Endothelial cell of umbilical vein (primary cell): ENCODE measurements around the gene NR2F2. TPM values are rescaled to one million over a fixed set of nuclear protein-coding genes. Genes with fewer than 3 reads are reported as not detected.

Experiments
- BruUV-seq: library from RNA; stranded (reverse); fragments of 400-500 nt; replicated peaks from 2 replicates; lab custom pipeline; 2021; lab: Mats Ljungman, UMichigan
- CTCF ChIA-PET: fragments of 300-600, 350-600 bp; sonication (Branson Sonifier 250); formaldehyde crosslinking; loops from one replicate; lab custom pipeline; 2021; ENCODE audit warnings: antibody characterized with exemption, inconsistent platforms; lab: Charles Lee
- POLR2A ChIA-PET: fragments of 300-600, 350-600 bp; sonication (Branson Sonifier 250); formaldehyde crosslinking; loops from one replicate; lab custom pipeline; 2021; ENCODE audit warnings: antibody characterized with exemption, inconsistent platforms; lab: Charles Lee
- DNase-seq: peaks from one replicate; pipeline ENCODE4 v3.0.0-alpha.2; 2011; ENCODE audit warnings: low read depth, low spot score
- FAIRE-seq: peaks from 2 replicates; lab custom pipeline; 2011; peaks lifted over from hg19 to GRCh38; lab: Jason Lieb, UNC
- H2AFZ ChIP-seq: 2 replicates; pipeline ENCODE4 v1.6.0; 2012; ENCODE audit warnings: low read depth, low read length, control low read depth, inconsistent platforms
- H3K27ac ChIP-seq: 2 replicates; pipeline ENCODE4 v1.5.1; 2011; ENCODE audit warnings: low read depth, mild to moderate bottlenecking, control low read depth, low read length, moderate library complexity; ENCODE audit not compliant: insufficient read depth
- H3K27me3 ChIP-seq, 2 experiments: 2 replicates each; pipeline versions ENCODE4 v1.6.0 to v1.6.1; 2011; ENCODE audit warnings: low read length in 2 of 2, mixed read lengths in 1 of 2; ENCODE audit not compliant: control insufficient read depth in 2 of 2, insufficient read depth in 2 of 2
- H3K36me3 ChIP-seq, 2 experiments: 2 replicates in 1 of 2; 3 replicates in 1 of 2; pipeline ENCODE4 v1.5.1; 2011; ENCODE audit warnings: low read length in 2 of 2, mild to moderate bottlenecking in 1 of 2, moderate library complexity in 1 of 2; ENCODE audit not compliant: control insufficient read depth in 2 of 2, insufficient read depth in 2 of 2; ENCODE audit errors: extremely low read depth in 1 of 2
- H3K4me1 ChIP-seq: 3 replicates; pipeline ENCODE4 v1.5.1; 2011; ENCODE audit warnings: mild to moderate bottlenecking, low read length; ENCODE audit not compliant: control insufficient read depth, insufficient read depth; ENCODE audit errors: extremely low read depth
- H3K4me2 ChIP-seq: 2 replicates; pipeline ENCODE4 v1.6.1; 2011; ENCODE audit warnings: low read length, control low read depth, mixed read lengths; ENCODE audit not compliant: insufficient read depth
- H3K4me3 ChIP-seq, 3 experiments: fragments of 200-600 bp in 1 of 3; sonication (generic), shearing (Covaris generic) in 1 of 3; replicated peaks in 1 of 3; 2 replicates each; pipeline ENCODE4 v1.5.1; 2011 to 2016; ENCODE audit warnings: control low read depth in 3 of 3, low read length in 3 of 3, mild to moderate bottlenecking in 2 of 3, inconsistent platforms in 1 of 3, low read depth in 1 of 3, moderate library complexity in 1 of 3; ENCODE audit not compliant: insufficient read depth in 1 of 3
- H3K79me2 ChIP-seq: 2 replicates; pipeline ENCODE4 v1.6.0; 2012; ENCODE audit warnings: low read length, inconsistent platforms; ENCODE audit not compliant: control insufficient read depth, insufficient read depth
- H3K9ac ChIP-seq: replicated peaks from 2 replicates; pipeline ENCODE3; 2011; ENCODE audit warnings: low read length, control low read depth; ENCODE audit not compliant: insufficient read depth; ENCODE audit errors: extremely low read depth
- H3K9me1 ChIP-seq: replicated peaks from 3 replicates; pipeline ENCODE4 v1.6.0; 2011; ENCODE audit warnings: mild to moderate bottlenecking, low read length; ENCODE audit not compliant: control insufficient read depth, insufficient read depth; ENCODE audit errors: extremely low read depth
- H3K9me3 ChIP-seq: replicated peaks from 2 replicates; pipeline ENCODE4 v1.5.1; 2012; ENCODE audit warnings: low read length, inconsistent platforms; ENCODE audit not compliant: control insufficient read depth, insufficient read depth
- H4K20me1 ChIP-seq: replicated peaks from 2 replicates; pipeline ENCODE3; 2011; ENCODE audit warnings: mild to moderate bottlenecking, low read length; ENCODE audit not compliant: control insufficient read depth, insufficient read depth; ENCODE audit errors: extremely low read depth
- CTCF ChIP-seq, 2 donors: IDR thresholded peaks; 1 replicate in 1 of 2; 2 replicates in 1 of 2; pipeline ENCODE4 v1.5.1; 2011; ENCODE audit warnings: low read length in 2 of 2, mild to moderate bottlenecking in 2 of 2, moderate library complexity in 2 of 2, control low read depth in 1 of 2, inconsistent platforms in 1 of 2, low read depth in 1 of 2; ENCODE audit not compliant: insufficient read depth in 1 of 2; ENCODE audit errors: extremely low read depth in 1 of 2
- EZH2 ChIP-seq: IDR thresholded peaks from 2 replicates; pipeline ENCODE4 v1.6.1; 2012; ENCODE audit warnings: borderline replicate concordance, low read depth, mild to moderate bottlenecking, moderate library complexity, low read length, inconsistent platforms; ENCODE audit not compliant: severe bottlenecking
- FOS ChIP-seq: IDR thresholded peaks from 2 replicates; pipeline ENCODE4 v1.6.1; 2011; ENCODE audit warnings: mild to moderate bottlenecking, low read length, moderate library complexity, borderline replicate concordance; ENCODE audit not compliant: insufficient read depth
- GATA2 ChIP-seq: IDR thresholded peaks from 2 replicates; pipeline ENCODE4 v1.7.0; 2011; ENCODE audit warnings: low read depth, mild to moderate bottlenecking, moderate library complexity, mixed read lengths, low read length; ENCODE audit not compliant: insufficient read length, insufficient read depth
- JUN ChIP-seq: IDR thresholded peaks from 2 replicates; pipeline ENCODE4 v1.6.1; 2011; ENCODE audit warnings: borderline replicate concordance, low read depth; ENCODE audit not compliant: insufficient read length, insufficient read depth
- MAX ChIP-seq: IDR thresholded peaks from 2 replicates; pipeline ENCODE4 v1.6.1; 2011; ENCODE audit not compliant: insufficient read depth, insufficient read length
- MYC ChIP-seq: IDR thresholded peaks from one replicate; pipeline ENCODE4 v1.6.1; 2011; ENCODE audit warnings: mild to moderate bottlenecking, low read depth, low read length
- POLR2A ChIP-seq: IDR thresholded peaks from 2 replicates; pipeline ENCODE4 v1.6.1; 2012; ENCODE audit warnings: low read depth, mild to moderate bottlenecking, control low read depth, low read length
- POLR2AphosphoS5 ChIP-seq: IDR thresholded peaks from 2 replicates; pipeline ENCODE4 v1.6.1; 2012; ENCODE audit warnings: low read depth, mild to moderate bottlenecking, control low read depth, low read length, moderate library complexity; ENCODE audit not compliant: insufficient read depth
- dilution Hi-C: fragments of 300-500 bp; cut with MboI; formaldehyde crosslinking; loops from one replicate; pipeline ENCODE4 v1.15.0; 2019; ENCODE audit warnings: low sequenced_read_pairs; ENCODE audit not compliant: extremely low pct_ligation_motif_present
- intact Hi-C: fragments of 100-400 bp; cut with micrococcal nuclease; formaldehyde crosslinking; loops from one replicate; pipeline ENCODE4 v1.10.0; 2022
- polyA plus RNA-seq, 4 experiments: library from polyadenylated mRNA; depleted of rRNA in 3 of 4; stranded (reverse) in 3 of 4; unstranded in 1 of 4; fragments of >200 nt; gene quantifications; 2 replicates each; pipeline versions ENCODE4 v1.2.1 to v1.2.3, GENCODE V29; 2011 to 2012; ENCODE audit warnings: missing spikeins in 1 of 4
- total RNA-seq: library from RNA; stranded (reverse); gene quantifications from 2 replicates; pipeline ENCODE4 v1.2.3, GENCODE V29; 2021

The NR2F2 gene
- total and polyA plus RNA-seq, 2 donors (not counting 3 experiments of a cell fraction or from before 2014, with no cell fraction given) = 105 to 182 TPM

- H3K4me3 ChIP-seq = no peak overlapping the region
- no peaks in the 10 kb centered on the region for H4K20me1 ChIP-seq
- DNase-seq (no peak), FAIRE-seq (no peak)
- no peaks in the 10 kb centered on the region for H3K79me2 ChIP-seq
- TF ChIP-seq MYC (no peak), GATA2 (no peak), MAX (no peak), JUN (no peak), FOS (no peak)
- POLR2A ChIA-PET = no interaction called here
- no peak overlapping the region for H3K4me2 ChIP-seq
- H3K36me3 ChIP-seq = no peaks in the 10 kb centered on the region
- H3K9me3 ChIP-seq = no peaks in the 10 kb centered on the region
- CTCF ChIA-PET = no interaction called here
- H3K27ac ChIP-seq = no peak overlapping the region
- H3K9me1 ChIP-seq = no peaks in the 10 kb centered on the region
- H3K9ac ChIP-seq = no peak overlapping the region
- dilution Hi-C loops = no loop called here
- intact Hi-C loops = no loop called here
- no peaks in the 10 kb centered on the region for H3K27me3 ChIP-seq
- H3K4me1 ChIP-seq = no peaks in the 10 kb centered on the region
- BruUV-seq = no TSS peak
- H2AFZ ChIP-seq = no peak overlapping the region
Observed at GRCh38 chr15:96304839-96305238, 25.7 kb upstream of the NR2F2 start.

GRCh38 chr15:96306321-96306720, 24.2 kb upstream of the NR2F2 start:
- intact Hi-C loops = no loop called here
- no peak for FAIRE-seq

More at GRCh38 chr15:96306321-96306720, 24.2 kb upstream of the NR2F2 start:
- H3K4me2 ChIP-seq = no peak overlapping the region
- H4K20me1 ChIP-seq = no peaks in the 10 kb centered on the region
- no peaks in the 10 kb centered on the region for H3K27me3 ChIP-seq
- no peak overlapping the region for H3K9ac ChIP-seq
- CTCF ChIA-PET = interaction anchor here (1.1 kb wide), 1 partner anchor 13 kb away, joined by 3 read pairs; no protein-coding TSS in a partner anchor
- no peak for DNase-seq
- no peaks in the 10 kb centered on the region for H3K36me3 ChIP-seq
- TF ChIP-seq CTCF (IDR thresholded peaks at IDR 0.05; ENCODE audit: extremely low read depth in 1 of 2, insufficient read depth in 1 of 2, low read depth in 1 of 2, low read length in 2 of 2) = no peak
- TF ChIP-seq FOS = no peak
- no peak for TF ChIP-seq POLR2AphosphoS5
- no peak for TF ChIP-seq MYC
- no peak for TF ChIP-seq POLR2A
- no peak for TF ChIP-seq MAX
- TF ChIP-seq JUN = no peak
- no peak for TF ChIP-seq GATA2
- TF ChIP-seq EZH2 = no peak
- H3K4me1 ChIP-seq = no peaks in the 10 kb centered on the region
- POLR2A ChIA-PET = interaction anchor here (0.7 kb wide), 1 partner anchor 502 kb away, joined by 6 read pairs; no protein-coding TSS in a partner anchor
- H3K4me3 ChIP-seq = no peak overlapping the region
- dilution Hi-C loops = no loop called here
- no peaks in the 10 kb centered on the region for H3K9me3 ChIP-seq
- no peaks in the 10 kb centered on the region for H3K79me2 ChIP-seq
- H3K27ac ChIP-seq = no peak overlapping the region
- H3K9me1 ChIP-seq = no peaks in the 10 kb centered on the region
- BruUV-seq = no TSS peak
- H2AFZ ChIP-seq = no peak overlapping the region
